ENCODE data around the gene AOAH. TPM values are rescaled to one million over a fixed set of nuclear protein-coding genes. Genes with fewer than 3 reads are reported as not detected.

Gene AOAH
- total RNA-seq, 1 experiment from 2014 or later: 0.39 TPM

DNA sequence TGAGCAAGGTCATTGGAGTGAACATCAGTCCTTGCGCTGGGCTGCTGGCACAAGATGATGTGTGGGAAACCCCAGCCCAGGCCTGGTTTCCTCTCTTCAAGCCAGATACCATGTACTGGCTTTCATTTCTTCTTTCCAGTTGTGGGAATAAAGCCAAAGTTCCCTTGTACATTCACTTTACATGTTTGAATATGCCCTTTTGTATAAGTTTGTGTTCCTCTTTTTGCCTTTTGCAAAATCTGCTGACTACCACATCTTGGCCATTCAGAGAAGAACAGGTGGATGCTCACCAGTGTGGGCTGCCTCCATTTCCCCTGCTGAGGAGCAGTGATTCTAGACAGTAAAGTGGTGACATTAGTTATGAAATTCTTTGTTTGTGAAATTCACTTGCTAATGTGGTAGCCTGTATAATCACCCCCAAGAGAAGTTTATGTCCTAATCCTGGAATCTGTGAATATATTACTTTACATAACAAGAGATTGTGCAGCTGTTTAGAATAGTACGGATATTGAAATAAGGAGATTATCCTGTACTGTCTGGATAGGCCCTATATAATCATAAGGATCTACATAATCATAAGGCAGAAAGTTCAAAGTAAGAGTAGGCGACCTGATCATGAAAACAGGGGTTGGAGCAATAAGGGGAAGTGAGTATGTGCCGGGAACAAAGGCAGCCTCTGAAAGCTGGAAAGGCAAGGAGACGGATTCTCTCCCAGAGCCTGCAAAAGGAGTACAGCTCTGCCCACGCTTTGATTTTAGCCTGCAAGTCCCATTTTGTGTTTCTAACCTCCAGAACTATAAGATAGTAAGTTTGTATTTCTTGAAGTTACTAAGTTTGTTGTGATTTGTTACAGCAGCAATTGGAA lies 18.8 kb upstream of the AOAH start:
- Histone ChIP-seq H3K23me2 (ENCODE audit: insufficient read length, low read depth, low read length, poor library complexity, severe bottlenecking) (no peaks in the 10 kb centered on the region), H3K27me3 (ENCODE audit: insufficient read depth, low read length) (no peaks in the 10 kb centered on the region), H4K20me1 (ENCODE audit: control insufficient read depth, insufficient read depth, insufficient read length) (no peaks in the 10 kb centered on the region), H4K8ac (replicated peaks; ENCODE audit: insufficient read length, low read depth, low read length) (no peak overlapping the region), H2BK15ac (ENCODE audit: low read depth, low read length) (no peak overlapping the region), H3K79me1 (ENCODE audit: insufficient read depth, low read depth, low read length, poor library complexity, severe bottlenecking) (no peaks in the 10 kb centered on the region), H2BK5ac (ENCODE audit: insufficient read length, low read length) (no peak overlapping the region), H4K5ac (ENCODE audit: insufficient read length, low read depth, low read length) (no peak overlapping the region), H4K91ac (ENCODE audit: insufficient read length, low read depth, low read length) (no peak overlapping the region), H2AK5ac (ENCODE audit: insufficient read length, low read length) (no peak overlapping the region), H2AFZ (ENCODE audit: low read length) (no peak overlapping the region), H3K4me1 (ENCODE audit: insufficient read depth, low read length) (peaks cover 8% of the 10 kb centered on the region; the same call in 1 of the 2 replicates), H3K9me3 (ENCODE audit: control insufficient read depth, low read depth, low read length) (no peaks in the 10 kb centered on the region), H3K14ac (ENCODE audit: insufficient read depth, low read length) (no peak overlapping the region), H3K4ac (ENCODE audit: low read depth, low read length) (no peak overlapping the region), H3K27ac (ENCODE audit: insufficient read length, low read depth, low read length) (no peak overlapping the region), H3K4me2 (ENCODE audit: insufficient read depth, insufficient read length, low read length) (no peak overlapping the region), H2BK20ac (ENCODE audit: low read depth, low read length, poor library complexity, severe bottlenecking) (no peak overlapping the region), H2BK120ac (ENCODE audit: low read depth, low read length, poor library complexity, severe bottlenecking) (no peak overlapping the region), H3K9ac (ENCODE audit: extremely low read depth, insufficient read length, low read length) (no peak overlapping the region), H3K18ac (ENCODE audit: insufficient read length, low read depth, low read length) (no peak overlapping the region), H3K23ac (ENCODE audit: insufficient read length, low read depth, low read length) (no peak overlapping the region), H2BK12ac (ENCODE audit: insufficient read length, low read depth, low read length) (no peak overlapping the region), H3K56ac (ENCODE audit: insufficient read length, low read depth, low read length) (no peak overlapping the region), H3K79me2 (ENCODE audit: insufficient read depth, low read length) (no peaks in the 10 kb centered on the region), H3T11ph (ENCODE audit: low read length) (no peak overlapping the region)
- TF ChIP-seq, protein P1, sequence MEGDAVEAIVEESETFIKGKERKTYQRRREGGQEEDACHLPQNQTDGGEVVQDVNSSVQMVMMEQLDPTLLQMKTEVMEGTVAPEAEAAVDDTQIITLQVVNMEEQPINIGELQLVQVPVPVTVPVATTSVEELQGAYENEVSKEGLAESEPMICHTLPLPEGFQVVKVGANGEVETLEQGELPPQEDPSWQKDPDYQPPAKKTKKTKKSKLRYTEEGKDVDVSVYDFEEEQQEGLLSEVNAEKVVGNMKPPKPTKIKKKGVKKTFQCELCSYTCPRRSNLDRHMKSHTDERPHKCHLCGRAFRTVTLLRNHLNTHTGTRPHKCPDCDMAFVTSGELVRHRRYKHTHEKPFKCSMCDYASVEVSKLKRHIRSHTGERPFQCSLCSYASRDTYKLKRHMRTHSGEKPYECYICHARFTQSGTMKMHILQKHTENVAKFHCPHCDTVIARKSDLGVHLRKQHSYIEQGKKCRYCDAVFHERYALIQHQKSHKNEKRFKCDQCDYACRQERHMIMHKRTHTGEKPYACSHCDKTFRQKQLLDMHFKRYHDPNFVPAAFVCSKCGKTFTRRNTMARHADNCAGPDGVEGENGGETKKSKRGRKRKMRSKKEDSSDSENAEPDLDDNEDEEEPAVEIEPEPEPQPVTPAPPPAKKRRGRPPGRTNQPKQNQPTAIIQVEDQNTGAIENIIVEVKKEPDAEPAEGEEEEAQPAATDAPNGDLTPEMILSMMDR (conservative IDR thresholded peaks at IDR 0.05): no peak
- no peaks in the 10 kb centered on the region; the same call in 1 of the 2 replicates for H3K27me3 Mint-ChIP-seq (ENCODE audit: low read depth)
- peaks cover 1 to 3% of the 10 kb centered on the region in 2 experiments; a peak in 3 of 5 replicates for H3K9me3 Mint-ChIP-seq
- H3K27ac Mint-ChIP-seq: no peak overlapping the region
- no peak for DNase-seq
- WGBS (ENCODE audit: extremely low coverage, insufficient read length, low lambda C conversion rate): no CpG with 5 or more reads among the region's 6 CpGs
- H3K4me1 Mint-ChIP-seq: peaks cover 11 to 23% of the 10 kb centered on the region in 2 experiments
- no peak overlapping the region for H3K4me3 Mint-ChIP-seq
- H3K36me3 Mint-ChIP-seq (ENCODE audit: insufficient read depth in 1 of 3, low read depth in 3 of 3): peaks cover 0 to 6% (median 0%) of the 10 kb centered on the region in 3 experiments; a peak in 3 of 7 replicates

Measured in H9 (cell line).